ENCODE results near the gene SELE.

Gene SELE, protein sequence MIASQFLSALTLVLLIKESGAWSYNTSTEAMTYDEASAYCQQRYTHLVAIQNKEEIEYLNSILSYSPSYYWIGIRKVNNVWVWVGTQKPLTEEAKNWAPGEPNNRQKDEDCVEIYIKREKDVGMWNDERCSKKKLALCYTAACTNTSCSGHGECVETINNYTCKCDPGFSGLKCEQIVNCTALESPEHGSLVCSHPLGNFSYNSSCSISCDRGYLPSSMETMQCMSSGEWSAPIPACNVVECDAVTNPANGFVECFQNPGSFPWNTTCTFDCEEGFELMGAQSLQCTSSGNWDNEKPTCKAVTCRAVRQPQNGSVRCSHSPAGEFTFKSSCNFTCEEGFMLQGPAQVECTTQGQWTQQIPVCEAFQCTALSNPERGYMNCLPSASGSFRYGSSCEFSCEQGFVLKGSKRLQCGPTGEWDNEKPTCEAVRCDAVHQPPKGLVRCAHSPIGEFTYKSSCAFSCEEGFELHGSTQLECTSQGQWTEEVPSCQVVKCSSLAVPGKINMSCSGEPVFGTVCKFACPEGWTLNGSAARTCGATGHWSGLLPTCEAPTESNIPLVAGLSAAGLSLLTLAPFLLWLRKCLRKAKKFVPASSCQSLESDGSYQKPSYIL

DNA sequence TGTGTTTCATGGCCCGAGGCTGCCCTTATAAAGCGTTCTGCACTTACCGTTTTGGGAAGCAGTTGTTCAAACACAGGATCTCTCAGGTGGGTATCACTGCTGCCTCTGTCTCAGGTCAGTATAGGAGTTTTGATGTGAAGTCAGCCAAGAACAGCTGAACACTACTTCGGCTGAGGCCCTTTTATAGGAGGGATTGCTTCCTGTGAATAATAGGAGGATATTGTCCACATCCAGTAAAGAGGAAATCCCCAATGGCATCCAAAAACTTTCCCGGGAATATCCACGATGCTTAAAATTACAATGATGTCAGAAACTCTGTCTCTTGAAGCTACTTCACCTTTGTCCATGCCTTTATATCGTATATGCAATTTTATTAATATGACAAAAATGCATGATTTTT is at the start of gene SELE:
Gene SELE (minus strand): TSS at position 156 of the 400 bp plus-strand sequence. CDS start 467 bp downstream, outside the sequence.
- DNase-seq (ENCODE audit: low spot score): no peak

DNA sequence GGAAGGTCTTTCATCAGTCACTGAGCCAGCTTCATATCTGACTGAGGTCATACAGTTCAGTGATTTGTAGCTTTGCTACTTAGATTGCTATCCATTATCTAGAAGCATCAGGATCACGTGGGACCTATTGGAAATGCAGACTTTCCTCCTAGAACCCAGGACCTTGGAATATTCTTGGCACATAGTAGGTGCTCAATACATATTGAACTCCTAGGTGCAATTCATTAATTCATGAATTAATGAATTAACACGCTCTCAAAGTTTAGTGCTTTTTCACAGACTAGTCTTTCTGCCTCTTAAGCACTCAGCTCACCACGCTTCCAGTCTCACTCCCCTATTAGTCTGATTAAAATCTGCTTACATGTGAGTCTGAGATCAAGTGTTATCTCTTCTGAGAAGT is 48.7 kb upstream of the SELE start:
- DNase-seq (ENCODE audit: low spot score): no peak

DNA sequence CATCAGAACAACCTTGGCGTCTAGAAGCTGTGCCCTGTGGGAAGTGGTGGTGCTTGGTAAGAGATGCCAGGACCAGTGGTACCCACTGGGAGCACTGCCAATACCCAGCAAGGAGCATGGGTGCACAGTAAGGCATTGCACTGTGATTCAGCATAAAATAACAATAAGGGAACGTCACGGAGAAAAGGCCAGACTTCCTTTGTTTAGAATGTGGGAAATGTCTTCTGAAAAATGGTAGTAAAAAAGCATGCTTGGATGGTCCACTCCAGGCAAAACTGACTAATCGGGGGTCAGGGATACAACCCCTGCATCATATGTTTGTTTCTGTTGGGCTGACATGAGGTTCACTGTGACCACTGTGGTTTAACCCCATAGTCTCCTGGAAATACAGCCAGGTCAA is 46.1 kb upstream of the SELE start:
- DNase-seq (ENCODE audit: low spot score): no peak

DNA sequence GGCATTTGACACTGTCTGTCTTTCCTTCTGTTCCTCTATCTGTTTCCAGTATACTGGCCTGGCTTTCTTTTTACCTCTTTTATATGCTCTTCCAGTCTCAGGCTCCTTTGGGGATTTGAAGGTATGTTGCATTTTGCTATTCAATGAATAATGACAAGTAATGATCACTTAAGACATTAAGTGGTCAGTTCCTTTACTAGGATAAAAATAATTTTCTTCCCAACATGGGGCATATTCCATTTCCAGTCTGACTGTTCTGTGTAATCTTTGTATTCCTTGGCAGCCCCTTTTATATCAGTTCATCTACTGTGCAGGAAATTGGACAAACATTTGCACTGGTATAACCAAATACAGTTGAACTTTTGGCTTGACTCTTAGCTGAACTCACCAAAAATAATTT is 45.3 kb upstream of the SELE start:
- DNase-seq (ENCODE audit: low spot score): no peak

DNA sequence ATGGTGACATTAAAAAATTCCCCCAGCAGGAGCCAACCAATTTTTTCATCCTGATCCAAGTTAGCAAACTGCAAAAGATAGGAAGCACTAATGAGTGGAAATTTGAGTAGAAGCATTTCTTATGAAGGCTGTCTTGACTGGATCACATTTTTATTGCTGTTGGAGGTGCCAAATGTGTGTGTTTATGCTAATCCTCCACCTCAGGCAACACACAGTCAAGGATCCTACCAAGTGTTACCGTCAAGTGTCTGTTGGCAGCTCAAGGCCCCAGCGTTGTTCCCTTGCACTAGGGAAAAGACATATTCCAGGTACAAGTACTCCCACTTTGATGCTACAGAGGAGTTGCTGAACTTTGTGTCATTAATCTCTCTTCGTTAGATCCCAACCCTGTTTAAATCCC is 42.6 kb upstream of the SELE start:
- no peak for DNase-seq (ENCODE audit: low spot score)

DNA sequence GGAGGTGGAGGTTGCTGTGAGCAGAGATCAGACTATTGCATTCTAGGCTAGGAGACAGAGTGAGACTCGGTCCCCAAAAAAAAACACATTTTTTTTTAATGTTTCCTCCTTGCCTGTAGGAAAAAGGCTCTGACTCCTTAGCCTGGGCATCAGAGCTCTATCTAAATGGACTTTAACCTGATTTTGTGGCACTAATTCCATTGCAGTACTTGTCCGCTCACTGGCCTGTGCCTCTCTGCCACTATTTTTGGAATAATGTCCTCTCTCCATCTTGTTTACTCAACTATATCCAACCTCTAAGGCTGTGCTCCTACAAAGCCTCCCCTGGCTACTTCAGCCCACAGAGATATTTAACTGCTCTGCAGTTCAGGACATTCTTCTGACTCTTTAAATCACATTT is 34.3 kb upstream of the SELE start:
- DNase-seq (ENCODE audit: low spot score): no peak

DNA sequence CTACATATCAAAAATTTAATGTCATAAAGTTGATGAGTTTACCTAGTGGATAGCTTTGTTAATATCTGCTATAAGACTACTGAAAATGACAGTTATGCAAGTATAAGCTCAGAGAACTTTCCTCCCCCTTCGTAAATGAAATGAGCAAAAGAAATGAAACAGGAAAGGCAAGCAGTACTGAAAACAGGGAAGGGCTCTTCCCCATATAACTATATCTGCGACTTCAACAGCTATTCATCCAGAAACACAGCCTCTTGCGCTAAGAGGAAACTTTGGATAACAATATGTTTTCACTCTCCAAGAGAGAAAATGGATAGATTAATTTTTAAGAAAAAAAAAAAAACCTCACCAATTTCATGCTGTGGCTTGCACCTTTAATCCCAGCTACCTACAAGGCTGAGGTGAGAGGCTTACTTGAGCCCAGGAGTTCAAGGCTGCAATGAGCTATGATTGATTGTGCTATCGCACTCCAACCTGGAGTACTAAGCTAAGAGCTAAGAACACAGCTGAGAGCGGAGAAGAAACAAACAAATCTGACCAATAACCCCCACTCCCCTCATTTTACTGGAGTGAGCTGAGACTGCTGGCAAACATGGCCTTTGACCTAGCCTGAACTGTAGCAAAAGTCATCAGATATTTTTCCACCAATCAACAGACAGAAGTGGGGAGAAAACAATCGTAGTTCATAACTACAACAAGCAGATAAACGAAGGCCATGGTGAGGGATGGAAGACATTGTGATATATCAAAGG is 31.9 kb upstream of the SELE start:
- DNase-seq (ENCODE audit: low spot score): no peak

DNA sequence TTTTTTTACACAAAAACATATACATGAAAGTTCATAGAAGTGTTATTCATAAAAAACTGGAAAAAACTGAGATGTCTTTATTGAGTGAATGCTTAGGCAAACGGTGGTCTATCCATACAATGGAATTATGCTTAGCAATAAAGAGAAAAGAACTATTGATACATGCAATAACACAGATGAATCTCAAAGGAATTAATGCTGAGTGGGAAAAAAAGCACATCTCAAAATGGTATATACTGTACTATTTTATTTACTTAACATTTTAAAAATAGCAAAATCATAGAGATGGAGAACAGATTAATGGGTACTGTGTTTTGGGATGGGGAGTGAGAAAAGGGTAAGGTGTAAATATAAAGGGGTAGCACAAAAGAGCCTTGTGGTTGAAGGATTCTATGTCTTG is 31.0 kb upstream of the SELE start:
- no peak for DNase-seq (ENCODE audit: low spot score)

DNA sequence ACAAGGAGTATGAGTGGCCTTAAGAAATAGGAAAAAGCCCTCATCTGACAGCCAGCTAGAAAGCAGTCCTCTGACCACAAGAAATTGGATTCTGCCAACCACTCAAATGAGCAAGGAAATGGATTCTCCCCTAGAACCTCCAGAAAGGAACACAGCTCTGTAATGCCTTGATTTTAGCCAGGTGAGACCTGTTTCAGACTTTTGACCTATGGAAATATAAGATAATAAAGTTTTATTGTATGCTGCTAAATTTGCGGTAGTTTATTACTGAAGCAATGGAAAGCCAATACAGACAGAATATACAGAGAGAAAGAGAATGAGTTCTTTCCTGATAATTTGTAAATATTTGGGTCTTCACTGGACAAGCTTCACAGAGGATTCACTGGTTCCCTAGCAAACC is 28.8 kb upstream of the SELE start:
- no peak for DNase-seq (ENCODE audit: low spot score)

DNA sequence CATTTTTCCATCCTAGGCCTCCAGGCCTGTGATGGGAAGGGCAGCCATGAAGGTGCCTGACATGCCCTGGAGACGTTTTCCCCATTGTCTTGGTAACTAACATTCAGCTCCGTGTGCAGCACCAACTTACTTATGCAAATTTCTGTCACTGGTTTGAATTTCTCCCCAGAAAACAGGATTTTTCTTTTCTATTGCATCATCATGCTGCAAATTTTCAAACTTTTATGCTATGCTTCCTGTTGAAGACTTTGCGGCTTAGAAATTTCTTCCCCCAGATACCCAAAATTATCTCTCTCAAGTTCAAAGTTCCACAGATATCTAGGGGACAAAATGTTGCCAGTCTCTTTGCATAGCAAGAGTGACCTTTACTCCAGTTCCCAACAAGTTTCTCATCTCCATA is 25.2 kb upstream of the SELE start:
- no peak for DNase-seq (ENCODE audit: low spot score)

DNA sequence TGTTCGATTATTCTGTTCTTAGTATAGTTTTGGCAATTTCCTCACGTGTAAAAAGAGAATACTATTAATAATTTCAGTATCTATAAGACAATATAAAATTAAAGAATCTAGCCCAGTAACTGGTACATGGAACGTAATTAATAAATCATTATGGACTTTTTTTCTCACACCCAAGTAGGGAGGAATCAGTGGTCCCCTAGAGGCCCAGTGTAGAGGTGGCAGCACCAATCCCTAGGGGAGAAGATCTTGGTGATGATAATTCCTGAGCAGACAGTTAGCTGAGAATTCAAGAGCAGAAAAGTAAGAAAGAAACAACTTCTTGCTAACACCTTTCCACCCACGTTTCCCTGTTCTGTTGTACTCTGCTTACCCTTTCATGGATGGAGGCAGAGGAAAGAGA is 19.7 kb upstream of the SELE start:
- DNase-seq (ENCODE audit: low spot score): no peak

DNA sequence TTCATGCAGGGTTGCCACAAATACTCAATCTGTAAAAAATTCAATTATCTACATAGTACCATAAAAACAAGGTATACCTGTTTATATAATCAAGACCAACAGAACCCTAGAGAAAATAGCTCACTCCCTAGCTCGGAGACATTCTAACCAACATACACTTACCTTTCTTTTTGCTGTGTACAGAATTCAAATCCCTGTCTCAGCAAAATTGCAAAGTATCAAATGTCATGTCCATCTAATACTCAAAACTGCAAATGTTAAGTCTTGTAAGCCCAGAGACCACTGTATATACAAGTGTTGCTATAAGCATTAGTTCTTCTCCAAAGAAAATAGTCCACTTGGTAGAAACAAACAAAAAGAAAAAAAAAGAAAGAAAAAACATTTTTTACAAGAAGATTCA is 16.2 kb upstream of the SELE start:
- no peak for DNase-seq (ENCODE audit: low spot score)

DNA sequence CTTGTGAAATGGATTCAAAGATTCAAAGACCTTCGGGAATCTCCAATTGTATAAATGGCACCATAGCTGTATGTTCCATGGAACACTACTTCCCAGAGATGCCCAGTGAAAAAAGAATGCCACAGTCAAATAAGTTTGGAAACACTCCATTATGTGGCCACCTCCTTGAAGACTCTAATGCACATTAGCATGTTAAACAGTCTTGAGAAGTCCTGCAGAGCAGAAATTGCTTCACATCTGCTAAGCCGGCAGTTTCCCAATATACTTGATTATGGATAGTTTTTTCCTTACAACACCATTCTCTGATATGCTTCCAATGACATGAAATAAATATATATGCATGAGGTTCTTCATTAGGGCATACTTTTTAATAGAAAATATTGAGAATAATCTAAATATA is 12.7 kb upstream of the SELE start:
- no peak for DNase-seq (ENCODE audit: low spot score)

DNA sequence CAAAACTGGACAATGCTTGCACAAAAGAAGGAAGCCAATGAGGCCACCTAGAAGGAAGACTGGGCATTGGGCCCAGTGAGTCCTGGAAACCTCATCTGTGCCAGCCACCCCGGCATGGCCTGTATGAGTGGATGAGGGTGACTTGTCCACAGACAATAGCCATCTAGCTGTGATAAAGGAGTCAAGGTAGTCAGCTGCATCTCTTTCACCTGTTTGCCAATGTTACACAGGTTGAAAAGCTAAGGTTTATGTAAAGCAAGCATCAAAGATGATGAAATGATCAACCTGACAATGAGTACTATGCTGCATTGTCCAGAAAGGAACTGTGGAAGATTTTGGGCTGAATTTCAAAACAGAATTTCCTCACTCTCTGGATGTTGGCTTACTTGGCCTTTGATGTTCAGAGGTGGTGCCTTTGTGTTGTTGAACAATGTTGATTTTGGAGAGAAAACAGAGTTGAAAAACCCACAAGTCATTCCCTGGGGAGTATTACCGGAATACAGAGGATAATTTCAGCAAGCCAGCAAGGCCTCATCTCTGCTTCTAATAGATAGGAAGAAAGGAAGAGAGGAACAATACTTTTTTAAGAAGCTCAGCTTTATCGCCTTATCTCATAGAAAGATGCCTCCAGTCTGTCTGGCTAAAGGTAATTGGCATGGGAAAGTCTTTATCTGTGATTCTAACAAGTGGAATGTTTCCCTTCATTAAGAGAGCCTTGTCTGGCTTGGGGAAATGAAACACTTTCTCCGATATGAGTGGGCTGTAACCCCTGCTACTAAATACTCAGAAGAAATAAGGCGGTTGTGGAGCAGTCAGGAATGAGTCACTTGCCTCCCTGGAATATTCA is 11.4 kb upstream of the SELE start:
- DNase-seq (ENCODE audit: low spot score): peak; percentile 5

DNA sequence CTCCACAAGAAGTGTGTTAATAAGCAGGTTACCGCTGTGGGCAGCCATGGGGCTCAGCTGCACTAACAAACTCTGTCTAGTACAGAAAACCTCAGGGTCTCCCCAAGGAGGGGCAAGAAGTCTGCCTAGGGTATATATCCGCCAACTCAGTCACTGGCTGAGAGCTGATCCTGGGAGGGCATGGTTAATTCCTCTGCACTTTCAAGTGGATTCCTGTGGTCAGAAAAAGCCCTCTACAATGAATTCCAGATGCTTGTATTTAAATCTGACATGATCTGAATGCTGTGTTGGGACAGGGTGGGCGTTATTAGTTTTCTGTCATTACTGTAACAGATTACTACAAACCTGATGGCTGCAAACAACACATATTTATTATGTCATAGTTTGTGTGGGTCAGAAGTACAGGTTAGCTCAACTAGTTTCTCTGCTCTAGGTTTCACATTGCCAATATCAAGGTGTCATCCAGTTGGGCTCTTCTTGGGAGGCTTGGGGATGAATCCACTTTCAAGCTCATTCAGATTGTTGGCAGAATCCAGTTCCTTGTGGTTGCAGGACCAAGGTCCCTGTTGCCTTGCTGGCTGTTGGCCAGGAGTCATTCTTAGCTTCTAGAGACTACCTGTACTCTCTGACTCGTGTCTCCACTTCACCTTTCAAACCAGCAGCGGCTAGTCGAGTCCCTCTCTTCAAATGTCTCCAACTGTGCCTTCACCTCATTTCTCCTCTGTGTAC is 8.0 kb upstream of the SELE start:
- DNase-seq (ENCODE audit: low spot score): no peak

DNA sequence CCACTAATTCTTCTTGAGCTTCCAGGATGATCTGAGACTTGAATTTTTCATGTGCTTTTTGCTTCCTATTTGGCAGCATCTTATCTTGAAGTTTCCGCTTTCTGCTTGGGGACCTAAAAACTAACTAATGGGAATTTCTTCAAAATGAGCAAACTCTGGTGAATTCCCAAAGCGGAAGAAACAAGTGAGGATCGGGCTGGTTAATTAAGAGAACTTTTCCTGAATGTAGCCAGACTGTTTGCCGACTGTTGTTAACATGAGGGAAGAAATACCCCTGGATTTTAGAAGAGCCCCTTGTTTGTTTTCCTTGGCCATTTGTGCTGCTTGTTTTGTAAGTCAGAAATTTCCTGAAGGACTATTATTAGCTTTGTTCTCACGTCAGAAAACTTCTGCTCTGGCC is 6.1 kb upstream of the SELE start:
- DNase-seq (ENCODE audit: low spot score): peak; percentile 8

DNA sequence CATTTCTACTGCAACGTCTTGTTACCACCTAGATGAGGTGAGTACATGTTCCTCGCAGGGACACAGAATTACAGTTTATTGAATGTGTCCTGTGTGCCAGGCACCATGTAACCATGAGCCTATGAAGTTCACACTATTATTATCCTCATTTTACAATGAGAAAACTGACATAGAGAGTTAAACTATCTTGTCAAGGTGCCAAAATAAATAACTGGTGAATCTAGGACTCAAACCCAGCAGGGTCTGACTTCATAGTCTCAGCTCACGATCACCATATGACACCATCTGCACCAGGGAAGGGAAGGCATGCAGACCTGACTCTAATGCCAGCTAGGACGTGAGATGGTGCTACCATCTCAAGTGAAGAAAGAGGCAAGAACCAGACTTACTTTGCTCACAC is 2.4 kb downstream of the SELE start:
- no peak for DNase-seq (ENCODE audit: low spot score)

DNA sequence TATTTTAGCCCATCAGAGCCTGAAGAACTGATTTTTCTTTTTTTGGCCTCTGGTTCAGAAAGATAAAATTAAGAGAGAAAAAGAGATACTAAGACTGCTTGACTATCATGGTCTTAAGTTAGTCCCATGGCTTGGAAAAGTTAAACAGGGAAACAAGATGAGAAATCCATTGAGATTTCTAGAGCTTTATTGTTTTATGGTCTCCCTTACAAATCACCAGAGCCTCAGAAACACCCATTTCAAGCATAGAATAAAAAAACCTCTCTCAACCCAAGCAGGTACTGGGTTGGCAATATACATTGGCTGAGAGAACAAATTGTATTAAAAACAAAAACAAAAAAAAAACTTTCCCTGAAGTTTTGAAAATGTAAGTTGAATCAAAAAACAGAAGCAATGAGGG is 3.9 kb downstream of the SELE start:
- no peak for DNase-seq (ENCODE audit: low spot score)

DNA sequence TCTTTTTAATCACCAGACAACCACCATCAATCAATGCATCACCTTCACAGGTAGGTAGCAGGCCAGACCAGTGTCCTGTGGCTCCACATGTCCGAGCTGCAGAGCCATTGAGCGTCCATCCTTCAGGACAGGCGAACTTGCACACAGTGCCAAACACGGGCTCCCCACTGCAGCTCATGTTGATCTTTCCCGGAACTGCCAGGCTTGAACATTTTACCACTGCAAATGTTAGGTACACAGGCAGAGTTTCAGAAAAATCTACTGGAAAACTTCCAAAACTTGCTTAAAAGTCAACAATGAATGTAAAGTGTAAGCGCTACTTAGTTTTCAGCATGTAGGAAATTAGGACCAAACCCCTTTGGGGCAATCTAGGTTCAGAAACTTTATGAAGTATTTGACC is 6.6 kb downstream of the SELE start:
- no peak for DNase-seq (ENCODE audit: low spot score)

DNA sequence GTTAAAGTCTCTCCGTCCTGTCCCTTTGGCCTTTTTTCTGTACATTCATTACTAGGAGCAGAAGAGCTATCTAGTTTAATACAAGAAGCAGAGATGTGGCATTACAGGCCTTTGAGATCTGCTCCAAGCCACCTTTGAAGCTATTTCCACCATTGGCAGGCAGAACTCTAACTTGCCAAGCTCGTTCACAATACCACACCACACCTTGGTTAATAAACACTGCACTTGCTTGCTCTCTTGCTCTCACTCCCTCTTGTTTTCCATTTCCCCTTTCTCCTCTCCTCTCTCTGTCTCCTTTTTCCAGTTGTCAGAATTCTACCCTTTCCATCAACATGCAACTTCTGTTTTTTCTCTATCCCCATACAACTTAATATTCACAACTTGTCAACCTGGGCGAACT is 7.0 kb downstream of the SELE start:
- no peak for DNase-seq (ENCODE audit: low spot score)

DNA sequence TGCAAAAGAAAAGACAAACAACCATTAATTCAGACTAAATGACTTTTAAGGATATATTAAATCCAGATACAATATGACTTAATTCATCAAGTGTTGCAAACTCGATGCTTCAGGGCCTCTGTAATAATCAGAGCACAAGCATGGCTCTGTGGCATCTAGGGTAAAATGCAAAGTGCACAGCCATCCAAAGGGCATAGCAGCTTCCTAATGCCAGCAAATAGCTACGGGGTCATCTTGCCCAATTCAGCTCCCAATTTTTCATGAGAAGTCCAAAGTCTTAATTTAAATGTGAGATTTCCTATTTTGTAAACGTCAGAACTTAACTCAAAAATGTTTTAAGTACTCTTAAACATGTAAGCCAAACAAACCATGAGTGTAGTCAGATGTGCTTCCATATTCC is 7.9 kb downstream of the SELE start:
- no peak for DNase-seq (ENCODE audit: low spot score)

DNA sequence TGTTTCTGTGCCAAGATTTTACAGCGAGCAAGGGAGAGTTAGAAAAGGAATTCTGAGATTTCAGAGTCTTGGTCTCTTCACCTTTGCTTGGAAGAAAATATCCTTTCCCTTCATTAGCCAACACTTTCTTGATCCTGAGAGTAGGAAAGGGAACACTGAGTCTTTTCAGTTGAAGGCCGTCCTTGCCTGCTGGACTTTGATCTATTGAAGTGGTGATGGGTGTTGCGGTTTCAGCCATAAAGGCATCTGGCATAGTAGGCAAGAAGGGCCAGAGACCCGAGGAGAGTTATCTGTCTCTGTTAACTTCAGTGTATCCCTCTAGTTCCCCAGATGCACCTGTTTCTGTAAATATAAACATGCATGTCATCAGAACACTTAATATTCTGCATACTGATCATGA is 9.7 kb downstream of the SELE start:
- DNase-seq (ENCODE audit: low spot score): no peak
